GM21360 (cell line): Measurements from ENCODE around the gene GABRA4.

ENCODE experiments used
- ATAC-seq: cut with Tn5 transposase; IDR thresholded peaks from one replicate; pipeline ENCODE4 v1.9.1; 2021; ENCODE audit warnings: mild to moderate bottlenecking, moderate library complexity; ENCODE audit not compliant: unreplicated experiment

Gene GABRA4

DNA sequence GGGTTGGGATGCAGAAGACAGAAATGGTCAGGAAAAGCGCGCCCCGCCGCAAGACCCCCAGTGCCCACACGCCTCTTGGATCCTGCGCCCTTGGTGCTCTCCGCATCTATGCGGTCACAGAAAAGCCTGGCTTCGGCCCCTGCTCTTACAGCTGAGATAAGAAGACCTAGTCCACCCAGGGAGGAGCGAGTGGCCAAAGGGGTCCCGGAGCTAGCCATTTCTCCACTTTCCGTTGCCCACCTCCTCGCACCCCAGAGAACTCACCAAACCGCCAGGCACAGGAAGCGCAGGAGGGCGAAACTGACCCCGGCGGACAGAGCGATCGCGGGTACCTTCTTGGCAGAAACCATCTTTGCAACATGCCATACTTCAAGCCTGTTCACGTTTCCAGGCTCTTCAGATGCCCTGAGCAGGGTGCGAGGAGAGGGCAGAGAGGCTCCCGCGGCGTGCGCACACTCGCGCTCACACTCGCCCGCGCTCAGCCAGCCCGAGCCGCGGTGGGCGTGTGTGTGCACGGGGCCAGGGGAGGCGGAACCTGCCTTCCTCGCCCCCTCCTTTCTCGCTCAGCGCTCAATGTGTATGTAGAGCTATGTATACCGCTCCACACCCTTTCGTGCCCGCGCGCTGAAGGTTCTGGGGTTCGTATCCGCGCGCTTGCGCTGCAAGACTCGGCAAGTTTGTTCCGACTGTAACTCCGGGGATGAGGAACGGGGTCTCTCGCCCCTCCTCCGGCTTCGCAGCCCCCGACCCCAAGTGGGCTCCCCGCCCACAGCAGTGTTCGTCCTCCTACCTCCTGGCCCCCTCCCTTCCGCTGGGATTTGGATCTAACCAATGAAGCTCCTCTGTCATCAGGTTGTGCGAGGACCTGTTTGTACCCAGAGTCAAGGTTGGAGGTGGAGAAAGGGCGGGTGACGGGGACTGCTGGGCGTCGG, at the start of gene GABRA4:
Gene GABRA4, minus strand, starts transcription at position 507 of the 932 bp plus-strand sequence. Its CDS starts 157 bp downstream, at position 350.
- no peak for ATAC-seq

DNA sequence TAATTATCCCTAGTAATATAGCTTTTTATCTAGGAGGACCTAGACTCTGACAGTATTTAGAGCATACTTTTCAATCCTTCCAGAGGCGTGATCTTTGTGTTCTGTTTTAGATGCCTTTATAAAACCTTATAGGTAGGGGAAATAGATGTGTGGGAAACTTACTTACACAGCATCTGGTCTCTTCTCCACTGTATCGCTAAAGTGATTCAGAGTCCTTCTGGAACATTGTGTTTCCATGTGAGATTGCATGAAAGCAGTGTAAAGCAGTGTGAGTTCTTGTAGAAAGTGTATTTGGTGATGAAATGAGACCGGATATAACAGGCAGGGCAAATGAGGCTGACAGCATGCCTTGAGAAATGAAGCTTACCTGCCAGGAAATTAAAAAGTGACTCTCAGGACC, 47.4 kb upstream of the GABRA4 start:
- ATAC-seq: no peak

DNA sequence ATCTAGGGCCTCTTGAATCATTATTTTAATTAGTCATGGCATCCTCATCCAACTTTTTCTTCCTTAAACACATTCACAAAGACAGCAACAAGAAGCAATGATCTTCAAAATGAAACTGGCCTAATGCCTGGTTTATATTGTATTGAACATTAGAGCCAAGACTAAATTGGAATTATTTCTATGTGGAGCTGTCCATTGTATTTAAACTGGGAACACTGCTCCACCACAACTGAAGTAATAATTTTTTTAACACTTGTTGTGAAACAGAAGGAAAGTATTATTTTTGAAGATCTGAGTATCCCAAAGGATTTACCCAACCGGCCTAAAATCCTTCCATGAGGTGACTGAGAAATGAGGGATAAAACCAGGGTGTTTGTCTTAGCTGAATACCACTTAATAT, 44.9 kb upstream of the GABRA4 start:
- ATAC-seq: no peak

DNA sequence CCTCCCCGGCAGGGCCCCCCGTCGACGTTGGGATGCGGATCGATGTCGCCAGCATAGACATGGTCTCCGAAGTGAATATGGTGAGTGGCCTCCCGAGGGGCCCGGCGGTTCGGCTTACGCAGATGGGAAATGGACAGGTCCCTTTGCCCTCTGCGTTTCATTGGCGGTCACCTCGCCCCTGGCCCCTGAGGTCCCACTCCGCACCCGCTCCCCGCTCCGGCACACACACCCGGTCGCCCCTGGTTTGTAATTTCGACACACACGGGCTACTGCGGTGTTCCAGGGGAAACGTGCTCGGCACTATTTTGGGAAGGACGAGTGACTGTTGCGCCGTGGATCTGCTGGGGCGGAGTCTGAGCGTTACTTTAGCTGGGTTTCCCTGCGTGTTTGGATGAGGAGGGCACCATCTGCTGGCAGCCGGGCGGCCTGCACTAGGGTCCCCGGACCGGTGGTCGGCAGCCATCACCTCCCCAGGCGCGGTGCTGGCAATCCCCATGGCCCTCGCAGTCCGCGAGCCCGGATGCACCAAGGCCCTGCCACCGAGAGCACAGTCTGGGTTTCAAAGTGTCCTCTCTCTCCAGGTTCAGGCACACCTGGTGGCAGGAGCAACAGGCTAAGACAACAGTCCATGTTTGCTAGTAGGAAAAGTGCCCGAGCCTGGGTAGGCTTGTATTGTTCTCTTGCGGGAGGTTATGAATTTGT, 39.2 kb upstream of the GABRA4 start:
- peak; percentile 78 for ATAC-seq

DNA sequence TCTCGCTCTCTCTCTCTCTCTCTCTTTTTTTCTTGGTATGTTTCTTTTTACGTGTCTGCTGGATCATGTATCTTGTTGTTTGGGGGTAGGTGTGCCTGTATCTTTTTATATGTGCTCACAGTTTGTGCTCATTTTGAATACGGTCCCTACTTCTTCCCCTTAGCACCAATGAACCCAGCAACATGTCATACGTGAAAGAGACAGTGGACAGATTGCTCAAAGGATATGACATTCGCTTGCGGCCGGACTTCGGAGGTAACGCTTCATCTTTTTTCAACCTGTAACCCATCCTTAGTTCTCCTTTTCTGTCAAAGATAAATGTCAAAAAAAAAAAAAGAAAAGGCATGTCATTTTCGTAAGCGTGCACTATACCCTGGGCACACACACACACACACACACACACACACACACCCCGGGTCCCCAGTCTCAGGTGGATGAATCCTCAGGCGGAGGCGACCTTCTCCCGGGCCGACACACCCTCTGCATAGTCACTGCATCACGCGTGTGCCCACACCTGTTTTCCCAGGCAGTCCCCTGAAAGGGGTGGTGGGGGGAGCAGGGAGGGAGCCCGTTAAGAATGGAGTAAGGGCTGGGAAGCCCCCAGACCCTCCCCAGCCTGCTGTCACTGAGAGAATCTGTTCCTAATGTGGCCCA, 38.5 kb upstream of the GABRA4 start:
- ATAC-seq: no peak

DNA sequence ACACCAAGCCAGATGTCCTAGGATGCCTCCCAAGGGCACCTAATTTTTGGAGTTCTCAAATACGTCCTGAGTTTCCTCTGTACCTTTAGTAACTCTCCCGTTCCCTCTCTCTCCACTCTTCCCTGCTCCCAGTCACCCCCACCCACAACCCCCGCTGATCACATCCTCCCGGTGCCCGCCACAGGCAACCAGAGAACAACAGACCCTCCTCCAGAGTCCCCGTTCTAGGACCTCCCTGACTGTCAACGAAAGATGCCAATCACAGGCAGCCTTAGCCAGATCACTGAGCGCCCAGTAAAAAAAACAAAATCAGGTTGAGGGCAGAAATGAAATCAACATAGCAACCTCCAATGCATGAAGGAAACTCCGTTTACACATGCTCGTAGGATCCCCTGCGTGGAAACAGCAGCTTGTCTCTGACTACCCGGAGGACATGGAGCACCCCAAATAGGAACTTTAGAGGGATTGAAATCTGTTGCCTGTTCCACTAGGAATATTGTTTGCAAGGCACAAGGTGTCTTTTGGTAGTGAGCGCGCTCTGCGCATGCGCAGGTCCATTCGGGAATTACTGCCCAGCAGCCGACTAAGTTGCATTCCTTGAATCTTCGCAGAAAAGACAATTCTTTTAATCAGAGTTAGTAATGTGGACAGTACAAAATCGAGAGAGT, 37.8 kb upstream of the GABRA4 start, which contains the start of gene GABRB1:
Gene GABRB1, plus strand, starts transcription at position 557 of the 668 bp plus-strand sequence.
- no peak for ATAC-seq

DNA sequence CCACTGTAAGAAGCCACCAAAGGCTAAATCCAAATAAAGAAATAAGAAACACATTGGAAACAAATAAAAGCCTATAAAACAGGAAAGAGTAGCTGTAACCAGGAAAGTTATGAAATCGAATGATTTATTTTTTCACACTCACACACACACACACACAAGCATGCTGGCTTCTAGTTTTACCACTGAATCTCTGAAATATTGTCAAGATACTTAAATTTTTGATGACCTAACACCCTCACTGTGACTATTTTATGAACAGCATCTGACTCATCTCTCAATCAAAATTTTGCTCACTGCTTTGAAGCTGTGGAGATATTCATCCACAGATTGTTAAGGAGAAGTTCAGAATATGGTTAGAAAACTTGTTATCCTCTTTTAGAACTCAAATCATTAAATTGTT, 24.1 kb upstream of the GABRA4 start:
- no peak for ATAC-seq

DNA sequence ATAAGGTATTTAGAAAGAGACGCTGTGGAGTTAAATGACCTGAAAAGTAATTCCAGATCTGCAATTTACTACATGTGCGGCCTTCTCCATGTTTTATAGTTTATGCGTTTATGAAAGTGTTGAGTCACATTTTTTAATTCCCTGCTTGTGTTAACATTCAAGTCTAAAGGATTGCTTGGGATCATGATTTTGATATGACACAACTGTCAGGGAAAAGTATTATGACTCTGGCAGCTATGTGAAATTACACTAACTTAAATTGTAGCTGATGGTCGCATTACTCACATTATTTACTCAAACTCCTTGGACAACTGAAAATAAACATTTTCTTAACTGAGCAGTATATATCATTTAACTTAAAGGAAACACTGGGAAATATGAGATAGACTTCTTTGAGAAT, 23.7 kb upstream of the GABRA4 start:
- ATAC-seq: no peak

DNA sequence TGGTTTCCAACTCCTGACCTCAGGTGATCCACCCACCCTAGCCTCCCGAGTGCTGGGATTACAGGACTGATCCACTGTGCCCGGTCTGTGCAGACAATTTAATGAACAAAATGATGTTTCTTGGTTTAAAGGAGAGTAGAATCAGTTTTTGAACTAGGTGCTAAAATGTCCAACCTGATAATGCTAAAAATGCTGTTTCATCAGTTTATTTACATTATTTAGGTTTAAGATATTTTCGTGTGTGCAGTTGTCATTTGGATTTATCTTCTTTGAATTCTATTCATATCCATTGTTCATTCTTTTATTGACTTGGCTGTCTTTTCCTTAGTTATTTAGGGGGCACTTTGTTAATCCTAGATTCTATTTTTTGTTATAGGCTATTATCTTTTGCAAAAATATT, 20.0 kb upstream of the GABRA4 start:
- no peak for ATAC-seq

DNA sequence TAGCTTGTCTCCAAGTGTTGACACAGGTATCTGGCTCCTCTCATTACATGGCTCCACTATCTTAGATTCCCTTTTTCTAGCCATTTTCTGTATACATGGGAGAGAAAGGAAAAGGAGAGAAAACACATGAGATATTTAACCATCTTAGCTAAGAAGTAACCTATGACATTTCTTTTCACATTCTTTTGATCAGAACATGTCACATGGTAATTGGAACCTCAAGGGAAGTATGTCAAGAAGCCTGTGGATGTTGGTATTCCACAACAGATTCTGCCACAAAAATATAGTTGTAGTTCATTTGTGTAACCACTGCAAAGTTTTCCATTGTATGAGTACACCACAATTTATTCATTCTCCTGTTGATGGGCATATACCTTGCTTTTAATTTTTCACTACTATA, 19.3 kb upstream of the GABRA4 start:
- ATAC-seq: no peak

DNA sequence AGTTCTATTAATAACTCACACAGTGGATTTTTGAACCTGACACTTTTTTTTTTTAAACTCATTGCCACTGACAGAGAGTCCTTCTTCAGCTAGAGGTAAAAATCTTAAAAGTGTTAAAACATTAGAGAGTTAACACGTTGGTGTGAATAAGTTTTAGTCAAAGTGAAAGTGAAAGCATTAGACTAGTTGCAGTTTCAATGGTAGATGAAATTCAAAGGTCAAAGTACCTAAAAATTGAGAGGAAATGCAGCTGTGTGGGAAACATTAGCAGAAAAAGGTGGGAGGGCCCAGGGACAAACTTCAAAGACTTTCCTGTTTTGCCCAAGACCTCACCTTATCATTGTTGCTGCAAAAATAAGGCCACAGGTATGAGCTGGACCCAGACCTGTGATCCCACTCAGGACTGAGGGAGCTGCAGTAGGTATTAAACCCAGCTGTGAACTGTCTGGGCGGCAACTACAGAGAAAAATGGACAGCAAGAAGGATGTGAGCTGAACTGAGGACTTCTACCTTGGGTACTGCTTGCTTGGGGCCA, 17.6 kb upstream of the GABRA4 start:
- peak; percentile 74 for ATAC-seq

DNA sequence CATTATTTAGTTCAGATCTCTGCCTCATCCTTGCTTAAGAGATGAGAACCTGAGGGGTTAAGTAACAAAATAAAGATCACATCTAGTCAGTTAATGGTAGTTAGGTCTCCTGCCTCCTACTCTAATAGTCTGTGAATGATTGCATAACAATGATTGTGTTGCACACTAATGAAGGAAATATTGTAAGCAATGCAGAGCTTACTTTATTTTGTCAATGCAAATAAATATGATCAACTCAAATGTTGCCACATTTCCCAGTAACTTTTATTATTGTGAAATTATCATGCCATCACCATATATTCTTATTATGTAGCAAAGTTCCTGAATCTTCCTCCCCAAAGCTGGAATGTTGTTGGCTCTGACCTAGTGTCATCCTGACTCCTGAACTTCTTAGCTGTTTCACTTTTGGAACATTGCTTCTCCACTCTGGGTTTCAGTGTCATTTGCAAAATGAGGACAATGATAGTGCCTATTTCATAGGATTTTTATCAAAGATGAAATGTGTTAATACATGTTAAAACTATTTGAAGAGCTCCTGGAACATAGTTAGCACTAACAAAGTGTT, 17.0 kb upstream of the GABRA4 start:
- ATAC-seq: peak; percentile 10

DNA sequence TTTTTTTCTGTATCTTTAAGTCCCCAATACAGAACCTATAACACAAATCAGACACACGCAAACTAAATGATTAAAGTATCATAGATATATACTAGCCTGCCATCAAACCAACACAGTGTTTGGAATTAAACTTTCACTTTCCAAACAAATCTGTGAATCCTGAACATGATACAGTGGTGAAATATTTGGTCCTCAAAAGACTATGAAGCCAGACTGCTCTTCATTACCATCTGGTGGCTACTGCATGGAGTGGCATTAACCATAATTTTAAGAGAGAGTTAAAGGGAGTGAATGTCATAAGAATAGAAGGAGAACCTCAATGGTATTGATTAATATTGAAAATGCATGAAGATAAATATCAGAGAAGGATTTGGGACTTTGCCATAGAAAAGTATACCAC, 9.2 kb upstream of the GABRA4 start:
- no peak for ATAC-seq

DNA sequence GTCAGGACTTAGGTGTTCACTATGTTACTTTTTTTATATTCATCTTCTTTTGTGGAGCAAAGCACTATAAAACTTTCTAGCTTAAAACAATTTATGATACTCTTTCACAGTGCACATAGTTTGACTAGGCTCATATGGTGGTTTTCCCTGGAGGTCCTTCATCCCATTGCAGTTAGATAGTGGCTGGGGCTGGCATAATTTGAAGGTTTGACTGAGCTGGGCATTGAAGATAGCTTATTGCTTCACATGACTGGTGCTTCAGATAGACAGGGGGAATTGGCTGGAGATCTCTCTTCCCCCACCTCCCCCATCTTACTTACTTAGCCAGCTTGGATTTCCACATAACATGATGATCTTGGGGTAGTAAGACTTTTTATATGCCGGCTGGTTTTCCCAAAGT, 7.0 kb upstream of the GABRA4 start:
- ATAC-seq: no peak

DNA sequence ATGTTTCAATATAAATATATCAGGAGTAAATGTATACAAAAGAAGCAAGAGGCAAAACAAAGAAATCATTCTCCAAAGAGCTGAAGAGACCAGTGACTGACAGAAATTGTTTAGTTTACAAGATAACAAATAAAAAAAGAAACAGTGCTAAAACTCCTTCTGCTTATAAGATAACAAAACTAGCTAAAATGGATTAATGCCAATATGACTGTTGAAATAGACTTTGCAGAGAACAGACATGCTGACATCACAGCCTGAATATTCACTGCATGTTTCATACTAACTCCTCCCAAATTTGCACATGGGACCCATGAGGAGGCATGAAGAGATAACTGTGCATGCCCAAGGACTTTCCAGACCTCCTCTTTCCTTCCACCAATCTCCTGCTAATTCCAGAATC, 6.2 kb upstream of the GABRA4 start:
- no peak for ATAC-seq

DNA sequence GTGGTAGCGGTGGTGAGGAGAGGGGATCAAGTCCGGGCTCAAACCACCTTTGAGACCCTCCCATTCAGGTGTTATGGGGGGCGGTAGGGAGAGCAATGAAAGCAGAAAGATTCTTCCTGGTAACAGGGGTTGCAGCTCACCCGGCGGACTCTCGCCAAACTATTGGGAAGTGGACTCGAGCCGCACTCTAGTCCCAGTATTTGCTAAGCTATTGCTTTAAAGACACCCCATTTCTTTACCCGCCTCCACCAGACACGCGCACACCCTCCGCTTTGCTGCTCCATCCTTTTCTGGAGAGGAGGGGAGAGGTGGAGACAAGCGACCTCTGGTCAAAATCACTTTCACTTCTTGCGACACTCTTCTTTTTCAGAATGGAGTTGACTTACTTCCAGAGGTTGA, 625 bp upstream of the GABRA4 start:
- ATAC-seq: no peak

DNA sequence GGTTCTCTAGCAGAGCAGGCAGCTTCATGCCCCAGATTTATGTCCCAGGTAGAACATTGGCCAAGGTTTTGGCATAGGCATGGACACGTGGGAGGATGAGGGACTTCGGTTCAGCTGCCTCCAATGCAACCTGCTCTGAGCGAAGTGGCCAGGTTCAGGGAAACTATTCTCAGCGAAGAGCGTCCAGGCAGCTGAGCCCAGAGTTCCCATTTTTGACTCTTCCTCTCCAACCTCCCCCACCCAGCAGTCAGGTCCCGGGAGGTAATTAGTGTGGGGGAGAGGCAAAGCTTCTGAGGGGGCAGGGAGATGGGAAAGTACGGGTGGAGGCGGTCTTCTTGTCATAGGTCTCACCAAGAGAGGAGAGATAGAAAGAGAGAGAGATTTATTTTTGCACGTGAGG, 1.0 kb downstream of the GABRA4 start:
- no peak for ATAC-seq

DNA sequence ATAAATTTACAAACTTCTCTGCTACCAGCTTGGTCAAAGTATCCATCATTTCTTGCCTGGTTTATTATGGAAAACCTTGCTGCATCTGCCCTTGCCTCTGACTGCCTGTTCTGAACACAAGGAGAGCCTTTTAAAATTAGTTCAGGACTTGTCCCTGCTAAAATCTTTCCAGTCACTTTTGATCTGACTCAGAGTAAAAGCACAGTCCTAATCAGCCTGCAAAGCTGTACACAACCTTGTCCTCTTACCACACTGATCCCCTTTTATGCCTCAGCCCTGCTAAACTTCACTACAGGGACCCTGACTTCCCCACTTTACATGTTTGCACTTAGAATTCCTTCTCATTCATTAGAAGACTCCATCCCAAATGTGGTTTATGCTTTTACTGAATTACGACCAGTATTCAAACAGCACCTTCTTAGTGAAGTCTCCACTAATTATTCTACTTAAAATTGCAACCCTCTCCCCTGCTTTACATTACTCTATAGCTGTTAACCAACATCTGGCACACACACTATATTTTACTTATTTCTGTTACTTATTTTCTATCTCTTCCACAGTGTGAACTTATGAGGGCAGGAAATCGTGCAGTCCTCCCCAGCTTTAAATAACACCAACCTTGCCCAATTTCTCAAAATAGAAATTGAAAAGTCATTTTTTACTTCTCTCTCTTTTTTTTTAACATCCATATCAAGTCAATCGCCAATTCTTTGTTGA, 6.3 kb downstream of the GABRA4 start:
- no peak for ATAC-seq

DNA sequence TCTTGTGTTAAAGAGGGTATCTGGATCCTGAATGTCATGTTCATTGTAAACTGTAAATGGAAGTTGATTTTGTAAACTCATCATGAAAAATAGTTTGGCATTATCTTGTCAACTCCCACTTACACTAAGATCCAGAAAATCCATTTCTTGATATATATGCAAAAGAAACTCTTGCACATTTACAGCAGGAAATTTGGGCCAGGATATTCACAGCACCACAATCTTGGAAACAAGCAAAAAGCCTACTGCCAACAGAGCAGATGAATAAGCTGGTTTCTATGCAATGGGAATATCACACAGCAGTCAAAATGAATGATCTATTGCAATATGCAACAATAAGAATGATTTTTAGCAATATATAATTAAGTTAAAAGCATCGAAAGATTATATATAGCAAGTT, 8.6 kb downstream of the GABRA4 start:
- ATAC-seq: no peak

DNA sequence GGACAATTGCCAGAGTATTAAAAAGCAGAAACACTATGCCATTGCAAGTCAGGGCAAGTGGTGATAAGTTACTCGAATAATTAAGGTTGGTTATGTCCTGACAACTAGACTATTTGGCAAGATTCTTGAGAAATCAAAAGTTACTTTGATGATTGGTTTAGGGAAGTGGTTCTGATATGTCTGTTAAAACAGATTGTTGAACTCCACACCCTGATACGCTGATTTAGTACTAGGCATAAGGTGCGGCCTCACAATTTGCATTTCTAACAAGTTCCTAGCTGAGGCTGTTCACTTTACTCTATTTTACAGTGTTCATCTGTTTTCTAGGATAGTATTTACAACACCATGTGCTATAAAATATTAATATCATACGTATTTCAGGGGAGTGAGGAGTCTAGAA, 12.5 kb downstream of the GABRA4 start:
- no peak for ATAC-seq
